ENCODE data around the gene BLMH. TPM values are rescaled to one million over a fixed set of nuclear protein-coding genes. Genes with fewer than 3 reads are reported as not detected.

BLMH gene
- total RNA-seq, 2 donors from 2014 or later = 84.7 to 92.0 TPM

GRCh38 chr17:30274887-30275286 is 16.9 kb downstream of the BLMH start:
- Mint-ChIP-seq H3K27ac (no peak overlapping the region), H3K27me3 (ENCODE audit: insufficient read depth) (no peaks in the 10 kb centered on the region)
- TF ChIP-seq CTCF (conservative IDR thresholded peaks at IDR 0.05) = no peak

GRCh38 chr17:30273373-30273772 is 18.4 kb downstream of the BLMH start:
- no peaks in the 10 kb centered on the region for H3K9me3 Mint-ChIP-seq
- peaks cover 79% of the 10 kb centered on the region for H3K36me3 ChIP-seq (ENCODE audit: control insufficient read depth, insufficient read depth, low read length)
- H3K4me3 Mint-ChIP-seq = no peak overlapping the region
- no peaks in the 10 kb centered on the region for H3K9me3 ChIP-seq (ENCODE audit: control insufficient read depth, low read length)
- H3K4me1 Mint-ChIP-seq = no peaks in the 10 kb centered on the region
- TF ChIP-seq CTCF (conservative IDR thresholded peaks at IDR 0.05) = no peak
- no peak overlapping the region for H3K27ac Mint-ChIP-seq
- WGBS, 2 experiments (ENCODE audit: insufficient coverage in 1 of 2, insufficient read length in 1 of 2) = 97 to 100% methylated on average over 2 to 6 of the region's 6 CpGs
- no peak overlapping the region for H3K4me3 ChIP-seq (ENCODE audit: low read length)
- no peak overlapping the region for H3K27ac ChIP-seq (ENCODE audit: low read depth, low read length)
- H3K27me3 ChIP-seq (ENCODE audit: control insufficient read depth, insufficient read depth, low read length, poor library complexity, severe bottlenecking) = no peaks in the 10 kb centered on the region
- no peaks in the 10 kb centered on the region for H3K27me3 Mint-ChIP-seq (ENCODE audit: insufficient read depth)
- no peak overlapping the region for H3K9ac ChIP-seq (ENCODE audit: extremely low read depth, low read length, poor library complexity, severe bottlenecking)
- no peaks in the 10 kb centered on the region for H3K4me1 ChIP-seq (ENCODE audit: control insufficient read depth, insufficient read depth, low read length)
- H3K36me3 Mint-ChIP-seq (ENCODE audit: low read depth) = peaks cover 58% of the 10 kb centered on the region
- no peak for DNase-seq

More at GRCh38 chr17:30274887-30275286, 16.9 kb downstream of the BLMH start:
- no peak overlapping the region for H3K4me3 Mint-ChIP-seq
- Histone ChIP-seq H3K9ac (ENCODE audit: extremely low read depth, low read length, poor library complexity, severe bottlenecking) (no peak overlapping the region), H3K27me3 (ENCODE audit: control insufficient read depth, insufficient read depth, low read length, poor library complexity, severe bottlenecking) (no peaks in the 10 kb centered on the region), H3K27ac (ENCODE audit: low read depth, low read length) (no peak overlapping the region), H3K4me3 (ENCODE audit: low read length) (no peak overlapping the region), H3K4me1 (ENCODE audit: control insufficient read depth, insufficient read depth, low read length) (no peaks in the 10 kb centered on the region), H3K9me3 (ENCODE audit: control insufficient read depth, low read length) (no peaks in the 10 kb centered on the region), H3K36me3 (ENCODE audit: control insufficient read depth, insufficient read depth, low read length) (peaks cover 80% of the 10 kb centered on the region)
- WGBS, 2 experiments (ENCODE audit: insufficient coverage in 1 of 2, insufficient read length in 1 of 2) = 79 to 100% methylated on average over 2 to 3 of the region's 3 CpGs
- H3K9me3 Mint-ChIP-seq = no peaks in the 10 kb centered on the region
- H3K36me3 Mint-ChIP-seq (ENCODE audit: low read depth) = peaks cover 56% of the 10 kb centered on the region
- DNase-seq = no peak
- H3K4me1 Mint-ChIP-seq = no peaks in the 10 kb centered on the region

- Mint-ChIP-seq H3K4me3 (no peak overlapping the region), H3K4me1 (no peaks in the 10 kb centered on the region), H3K27me3 (ENCODE audit: insufficient read depth) (no peaks in the 10 kb centered on the region), H3K27ac (no peak overlapping the region), H3K36me3 (ENCODE audit: low read depth) (peaks cover 60% of the 10 kb centered on the region), H3K9me3 (no peaks in the 10 kb centered on the region)
- H3K27me3 ChIP-seq (ENCODE audit: control insufficient read depth, insufficient read depth, low read length, poor library complexity, severe bottlenecking) = no peaks in the 10 kb centered on the region
- H3K4me1 ChIP-seq (ENCODE audit: control insufficient read depth, insufficient read depth, low read length) = no peaks in the 10 kb centered on the region
- WGBS, 2 experiments (ENCODE audit: insufficient coverage in 1 of 2, insufficient read length in 1 of 2) = 92 to 95% methylated on average over 2 to 6 of the region's 6 CpGs
- no peak overlapping the region for H3K27ac ChIP-seq (ENCODE audit: low read depth, low read length)
- TF ChIP-seq CTCF (conservative IDR thresholded peaks at IDR 0.05) = no peak
- no peak for DNase-seq
- H3K9ac ChIP-seq (ENCODE audit: extremely low read depth, low read length, poor library complexity, severe bottlenecking) = no peak overlapping the region
- peaks cover 79% of the 10 kb centered on the region for H3K36me3 ChIP-seq (ENCODE audit: control insufficient read depth, insufficient read depth, low read length)
- H3K9me3 ChIP-seq (ENCODE audit: control insufficient read depth, low read length) = no peaks in the 10 kb centered on the region
- H3K4me3 ChIP-seq (ENCODE audit: low read length) = no peak overlapping the region
Measured at GRCh38 chr17:30271102-30271501, 20.6 kb downstream of the BLMH start.

Data from endodermal cell (in vitro differentiated cells).